HepG2 (cell line): ENCODE data around the gene SNAPIN. TPM values are rescaled to one million over a fixed set of nuclear protein-coding genes. Genes with fewer than 3 reads are reported as not detected.
A peak's percentile ranks its signal among the peaks of the same experiment; 100 is the strongest.

ENCODE experiments used
- ATAC-seq: fragments of 200-7000 bp; cut with Tn5 transposase; 3 replicates; pipeline ENCODE4 v1.9.1; 2020; ENCODE audit warnings: mild to moderate bottlenecking, moderate library complexity
- BruUV-seq: library from RNA; stranded (reverse); fragments of 400-500 nt; replicated peaks from 2 replicates; lab custom pipeline; 2021; lab: Mats Ljungman, UMichigan
- CTCF ChIA-PET: fragments of 300-600 bp; formaldehyde crosslinking; extraction: SDS; loops from one replicate; lab custom pipeline; 2021; ENCODE audit warnings: low total read pairs, inconsistent platforms, low intra/inter-chr PET ratio; lab: Yijun Ruan, JAX
- POLR2A ChIA-PET: fragments of 350-600 bp; sonication (Branson Sonifier 250); formaldehyde crosslinking; loops from one replicate; lab custom pipeline; 2020; ENCODE audit warnings: antibody characterized with exemption, inconsistent platforms; lab: Yijun Ruan, JAX
- DNase-seq: peaks from one replicate; pipeline ENCODE4 v3.0.0-alpha.2; 2015; ENCODE audit warnings: low spot score
- FAIRE-seq: peaks from 3 replicates; lab custom pipeline; 2011; peaks lifted over from hg19 to GRCh38; lab: Jason Lieb, UNC
- H2AFZ ChIP-seq: one replicate; pipeline ENCODE4 v1.6.1; 2011; ENCODE audit warnings: low read length, inconsistent platforms
- H3K27ac ChIP-seq: fragments of 300-600 bp; 3 replicates; pipeline ENCODE4 v1.8.0; 2011; ENCODE audit warnings: mixed run types, mild to moderate bottlenecking, mixed read lengths, low read length, inconsistent platforms; ENCODE audit not compliant: insufficient read depth; ENCODE audit errors: extremely low read length
- H3K27me3 ChIP-seq, 2 experiments: fragments of 200-600 bp in 1 of 2; 2 replicates in 1 of 2; 3 replicates in 1 of 2; pipeline versions ENCODE4 v1.6.0 to v1.8.0; 2011; ENCODE audit warnings: low read length in 2 of 2, mild to moderate bottlenecking in 2 of 2, moderate library complexity in 2 of 2, inconsistent platforms in 1 of 2; ENCODE audit not compliant: insufficient read depth in 2 of 2, control insufficient read depth in 1 of 2
- H3K36me3 ChIP-seq, 2 experiments: fragments of 200-600 bp in 1 of 2; replicated peaks in 1 of 2; 2 replicates in 1 of 2; 3 replicates in 1 of 2; pipeline versions ENCODE4 v1.5.1 to v1.8.0; 2011; ENCODE audit warnings: low read length in 2 of 2, inconsistent platforms in 1 of 2; ENCODE audit not compliant: insufficient read depth in 2 of 2, control insufficient read depth in 1 of 2
- H3K4me1 ChIP-seq: 2 replicates; pipeline ENCODE4 v1.5.1; 2012; ENCODE audit warnings: low read length, inconsistent platforms; ENCODE audit not compliant: insufficient read depth
- H3K4me2 ChIP-seq: 2 replicates; pipeline ENCODE4 v1.6.0; 2011; ENCODE audit warnings: low read depth, low read length, inconsistent platforms
- H3K4me3 ChIP-seq, 3 experiments: fragments of 200-600 bp in 1 of 3; sonication (generic), shearing (Covaris generic) in 1 of 3; replicated peaks in 1 of 3; 2 replicates each; pipeline ENCODE4 v1.5.1; 2011 to 2016; ENCODE audit warnings: low read length in 3 of 3, inconsistent platforms in 2 of 3, low read depth in 2 of 3, mild to moderate bottlenecking in 2 of 3, control low read depth in 1 of 3, mixed read lengths in 1 of 3; ENCODE audit not compliant: insufficient read depth in 1 of 3
- H3K79me2 ChIP-seq: one replicate; pipeline ENCODE4 v1.6.1; 2011; ENCODE audit warnings: low read length, inconsistent platforms; ENCODE audit not compliant: insufficient read depth
- H3K9ac ChIP-seq: 2 replicates; pipeline ENCODE4 v1.6.0; 2011; ENCODE audit warnings: mild to moderate bottlenecking, low read depth, low read length, inconsistent platforms; ENCODE audit not compliant: insufficient read depth
- H3K9me3 ChIP-seq: 2 replicates; pipeline ENCODE4 v1.5.1; 2012; ENCODE audit warnings: mild to moderate bottlenecking, low read length
- H4K20me1 ChIP-seq: 2 replicates; pipeline ENCODE4 v1.6.0; 2011; ENCODE audit warnings: inconsistent platforms, mild to moderate bottlenecking, low read length, moderate library complexity; ENCODE audit not compliant: insufficient read depth
- REPIN1 ChIP-seq: sonication (generic); formaldehyde crosslinking; IDR thresholded peaks from 2 replicates; pipeline ENCODE4 v1.8.0; 2022; ENCODE audit warnings: missing genetic modification reagents, low read depth, mild to moderate bottlenecking, borderline replicate concordance
- SAP130 ChIP-seq: IDR thresholded peaks from 2 replicates; pipeline ENCODE4 v1.6.1; 2016; ENCODE audit warnings: low read depth
- ZNF121 ChIP-seq: sonication (generic); formaldehyde crosslinking; IDR thresholded peaks from 2 replicates; pipeline ENCODE4 v1.5.0; 2020; ENCODE audit warnings: mild to moderate bottlenecking, missing genetic modification reagents
- ZNF713 ChIP-seq: sonication (generic); formaldehyde crosslinking; IDR thresholded peaks from 2 replicates; pipeline ENCODE4 v1.4.0; 2020; ENCODE audit warnings: mild to moderate bottlenecking, missing genetic modification reagents
- ZNF816 ChIP-seq: sonication (generic); formaldehyde crosslinking; IDR thresholded peaks from 2 replicates; pipeline ENCODE4 v1.8.0; 2022; ENCODE audit warnings: missing genetic modification reagents, mild to moderate bottlenecking, borderline replicate concordance
- ZSCAN12 ChIP-seq: sonication (generic); formaldehyde crosslinking; IDR thresholded peaks from 2 replicates; pipeline ENCODE4 v1.9.0; 2021; ENCODE audit warnings: mild to moderate bottlenecking, missing genetic modification reagents
- ZSCAN29 ChIP-seq: sonication (generic); formaldehyde crosslinking; conservative IDR thresholded peaks from 2 replicates; pipeline ENCODE4 v1.4.0; 2020; ENCODE audit warnings: mild to moderate bottlenecking, missing genetic modification reagents
- WGBS: methylation state at CpG from one replicate; pipeline ENCODE4 v1.1.6; 2017; ENCODE audit warnings: low lambda C conversion rate; 5-methylcytosine and 5-hydroxymethylcytosine counted together
- in situ Hi-C: cut with HindIII; loops from 2 replicates; pipeline ENCODE4 v1.10.0; 2017; ENCODE audit warnings: low pct_unique_long_range_greater_than_20kb; ENCODE audit not compliant: extremely low pct_ligation_motif_present
- intact Hi-C: fragments of 100-400 bp; cut with micrococcal nuclease; formaldehyde crosslinking; loops from one replicate; pipeline ENCODE4 v1.10.0; 2022; ENCODE audit not compliant: unreplicated experiment
- polyA plus RNA-seq, 8 experiments: library from polyadenylated mRNA; depleted of rRNA in 3 of 8; stranded (reverse) in 7 of 8; unstranded in 1 of 8; fragments of >200 nt; fragmentation: Illumina TruSeq in 4 of 8; extraction: Trizol in 4 of 8; gene quantifications; 2 replicates each; pipeline versions ENCODE4 v1.2.1 to v1.2.3, GENCODE V29; 2011 to 2016; ENCODE audit warnings: low read depth in 4 of 8, missing spikeins in 1 of 8, mixed read lengths in 1 of 8; ENCODE audit not compliant: insufficient read depth in 1 of 8
- total RNA-seq, 5 experiments: library from RNA; depleted of rRNA; stranded (reverse); fragments of >200 nt; fragmentation: Illumina TruSeq; extraction: Trizol; gene quantifications; 2 replicates each; pipeline ENCODE4 v1.2.3, GENCODE V29; 2016; ENCODE audit warnings: low read depth in 1 of 5
- TF ChIP-seq, protein P1 (sequence below): IDR thresholded peaks from 2 replicates; pipeline ENCODE4 v1.6.1; 2016; ENCODE audit warnings: mild to moderate bottlenecking
- TF ChIP-seq, protein P2 (sequence below): sonication (generic); formaldehyde crosslinking; IDR thresholded peaks from 2 replicates; pipeline ENCODE4 v1.5.0; 2020; ENCODE audit warnings: missing genetic modification reagents, mild to moderate bottlenecking, borderline replicate concordance
- TF ChIP-seq, protein P3 (sequence below): sonication (generic); formaldehyde crosslinking; IDR thresholded peaks from 2 replicates; pipeline ENCODE4 v1.4.0; 2020; ENCODE audit warnings: mild to moderate bottlenecking, missing genetic modification reagents
- TF ChIP-seq, protein P4 (sequence below): sonication (generic); formaldehyde crosslinking; IDR thresholded peaks from 2 replicates; pipeline ENCODE4 v1.4.0; 2020; ENCODE audit warnings: mild to moderate bottlenecking, missing genetic modification reagents
- TF ChIP-seq, protein P5 (sequence below): IDR thresholded peaks from 2 replicates; pipeline ENCODE4 v1.4.0; 2020; ENCODE audit warnings: mild to moderate bottlenecking, missing genetic modification reagents

The SNAPIN gene
- total and polyA plus RNA-seq, 2 of the 13 experiments (the other 11 are each of a cell fraction or from before 2014, with no cell fraction given) = 23.9 to 25.7 TPM

DNA sequence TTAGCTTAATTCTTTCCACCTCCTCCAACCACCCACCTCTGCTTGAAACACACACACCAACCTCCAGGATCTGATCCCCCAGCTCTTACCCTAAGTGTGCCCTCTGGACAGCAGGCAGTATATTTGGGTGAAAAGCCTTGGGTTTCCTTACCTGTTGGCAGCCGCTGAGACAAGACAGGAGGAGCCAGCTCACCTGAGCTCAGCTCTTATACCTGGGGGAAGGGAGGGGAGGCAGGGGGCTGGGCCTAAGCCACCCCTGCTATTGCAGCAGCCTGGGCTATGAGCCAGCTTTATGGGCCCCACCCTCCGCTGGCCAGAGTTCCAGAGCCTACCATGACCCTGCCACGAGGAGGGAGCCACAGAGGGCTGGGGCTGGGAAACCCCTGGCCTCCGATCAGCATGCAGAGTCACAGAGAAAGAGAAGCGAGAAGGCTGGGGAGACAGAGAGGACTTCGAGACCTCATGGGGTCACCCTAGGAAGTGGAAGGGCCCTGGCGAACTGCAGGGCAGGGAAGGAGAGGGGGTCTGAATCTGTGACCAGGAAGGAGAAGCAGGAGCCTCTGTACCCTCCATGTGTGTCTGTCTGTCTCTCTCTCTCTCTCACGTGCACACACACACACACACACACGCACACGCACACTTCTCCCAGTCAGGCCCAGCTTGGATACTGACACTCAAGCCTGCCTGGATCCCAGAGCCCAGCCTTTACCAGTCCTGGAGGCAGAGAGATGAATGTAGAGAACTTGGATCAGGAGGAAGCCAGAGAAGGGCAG, 42.2 kb upstream of the SNAPIN start, which contains the start of gene S100A14:
Gene S100A14 (minus strand): TSS at position 182 of the 773 bp plus-strand sequence. CDS start 467 bp downstream, outside the sequence.
- Histone ChIP-seq H3K27me3 (no peaks in the 10 kb centered on the region), H4K20me1 (no peaks in the 10 kb centered on the region), H3K4me3 (peak within 1 kb of the TSS in 1 of 3 experiments; percentile 14; a peak in 1 of 6 replicates), H3K27ac (no peak within 1 kb of the TSS), H3K4me1 (peaks cover 56% of the 10 kb centered on the region), H3K9me3 (no peaks in the 10 kb centered on the region), H3K9ac (peak within 1 kb of the TSS; percentile 40; the same call in 1 of the 2 replicates), H3K79me2 (peaks cover 6% of the 10 kb centered on the region), H3K36me3 (peaks cover 0 to 1% of the 10 kb centered on the region in 2 experiments; a peak in 1 of 5 replicates), H3K4me2 (peak within 1 kb of the TSS; percentile 41), H2AFZ (no peak within 1 kb of the TSS)
- ATAC-seq (peak; percentile 49), DNase-seq (no peak), FAIRE-seq (no peak)
- WGBS = 55% methylated on average over 9 of the region's 10 CpGs
- CTCF ChIA-PET = no interaction called here
- BruUV-seq = no TSS peak
- POLR2A ChIA-PET = interaction anchor here (0.5 to 12.2 kb wide), 8 partner anchors 8 to 362 kb away, joined by 3 to 390 read pairs (median 4); partner anchors contain the start of genes CHTOP, JTB, S100A1 and S100A13
- in situ Hi-C loops (no loop called here), intact Hi-C loops (no loop called here)
- TF ChIP-seq, protein P1, sequence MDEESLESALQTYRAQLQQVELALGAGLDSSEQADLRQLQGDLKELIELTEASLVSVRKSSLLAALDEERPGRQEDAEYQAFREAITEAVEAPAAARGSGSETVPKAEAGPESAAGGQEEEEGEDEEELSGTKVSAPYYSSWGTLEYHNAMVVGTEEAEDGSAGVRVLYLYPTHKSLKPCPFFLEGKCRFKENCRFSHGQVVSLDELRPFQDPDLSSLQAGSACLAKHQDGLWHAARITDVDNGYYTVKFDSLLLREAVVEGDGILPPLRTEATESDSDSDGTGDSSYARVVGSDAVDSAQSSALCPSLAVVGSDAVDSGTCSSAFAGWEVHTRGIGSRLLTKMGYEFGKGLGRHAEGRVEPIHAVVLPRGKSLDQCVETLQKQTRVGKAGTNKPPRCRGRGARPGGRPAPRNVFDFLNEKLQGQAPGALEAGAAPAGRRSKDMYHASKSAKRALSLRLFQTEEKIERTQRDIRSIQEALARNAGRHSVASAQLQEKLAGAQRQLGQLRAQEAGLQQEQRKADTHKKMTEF = no peak
- TF ChIP-seq ZSCAN29 (0 out of 2 replicates have a peak, but pooled peaks have one; percentile 26), ZNF713 (CRISPR knock-in tag) (no peak), REPIN1 (CRISPR knock-in tag) (peak; percentile 47; the same call in 1 of the 2 replicates), ZNF121 (CRISPR knock-in tag) (0 out of 2 replicates have a peak, but pooled peaks have one; percentile 21), ZNF816 (CRISPR knock-in tag) (no peak), SAP130 (peak; percentile 32; the same call in 1 of the 2 replicates), ZSCAN12 (no peak)
- TF ChIP-seq, protein P2, sequence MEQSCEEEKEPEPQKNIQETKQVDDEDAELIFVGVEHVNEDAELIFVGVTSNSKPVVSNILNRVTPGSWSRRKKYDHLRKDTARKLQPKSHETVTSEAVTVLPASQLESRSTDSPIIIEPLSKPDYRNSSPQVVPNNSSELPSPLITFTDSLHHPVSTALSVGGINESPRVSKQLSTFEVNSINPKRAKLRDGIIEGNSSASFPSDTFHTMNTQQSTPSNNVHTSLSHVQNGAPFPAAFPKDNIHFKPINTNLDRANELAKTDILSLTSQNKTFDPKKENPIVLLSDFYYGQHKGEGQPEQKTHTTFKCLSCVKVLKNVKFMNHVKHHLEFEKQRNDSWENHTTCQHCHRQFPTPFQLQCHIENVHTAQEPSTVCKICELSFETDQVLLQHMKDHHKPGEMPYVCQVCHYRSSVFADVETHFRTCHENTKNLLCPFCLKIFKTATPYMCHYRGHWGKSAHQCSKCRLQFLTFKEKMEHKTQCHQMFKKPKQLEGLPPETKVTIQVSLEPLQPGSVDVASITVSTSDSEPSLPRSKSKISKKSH (CRISPR knock-in tag) = peak; percentile 56; the same call in 1 of the 2 replicates
- TF ChIP-seq, protein P3, sequence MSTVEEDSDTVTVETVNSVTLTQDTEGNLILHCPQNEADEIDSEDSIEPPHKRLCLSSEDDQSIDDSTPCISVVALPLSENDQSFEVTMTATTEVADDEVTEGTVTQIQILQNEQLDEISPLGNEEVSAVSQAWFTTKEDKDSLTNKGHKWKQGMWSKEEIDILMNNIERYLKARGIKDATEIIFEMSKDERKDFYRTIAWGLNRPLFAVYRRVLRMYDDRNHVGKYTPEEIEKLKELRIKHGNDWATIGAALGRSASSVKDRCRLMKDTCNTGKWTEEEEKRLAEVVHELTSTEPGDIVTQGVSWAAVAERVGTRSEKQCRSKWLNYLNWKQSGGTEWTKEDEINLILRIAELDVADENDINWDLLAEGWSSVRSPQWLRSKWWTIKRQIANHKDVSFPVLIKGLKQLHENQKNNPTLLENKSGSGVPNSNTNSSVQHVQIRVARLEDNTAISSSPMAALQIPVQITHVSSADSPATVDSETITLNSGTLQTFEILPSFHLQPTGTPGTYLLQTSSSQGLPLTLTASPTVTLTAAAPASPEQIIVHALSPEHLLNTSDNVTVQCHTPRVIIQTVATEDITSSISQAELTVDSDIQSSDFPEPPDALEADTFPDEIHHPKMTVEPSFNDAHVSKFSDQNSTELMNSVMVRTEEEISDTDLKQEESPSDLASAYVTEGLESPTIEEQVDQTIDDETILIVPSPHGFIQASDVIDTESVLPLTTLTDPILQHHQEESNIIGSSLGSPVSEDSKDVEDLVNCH (CRISPR knock-in tag) = no peak
- TF ChIP-seq, protein P4, sequence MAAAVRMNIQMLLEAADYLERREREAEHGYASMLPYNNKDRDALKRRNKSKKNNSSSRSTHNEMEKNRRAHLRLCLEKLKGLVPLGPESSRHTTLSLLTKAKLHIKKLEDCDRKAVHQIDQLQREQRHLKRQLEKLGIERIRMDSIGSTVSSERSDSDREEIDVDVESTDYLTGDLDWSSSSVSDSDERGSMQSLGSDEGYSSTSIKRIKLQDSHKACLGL (CRISPR knock-in tag) = peak; percentile 29; the same call in 1 of the 2 replicates
- TF ChIP-seq, protein P5, sequence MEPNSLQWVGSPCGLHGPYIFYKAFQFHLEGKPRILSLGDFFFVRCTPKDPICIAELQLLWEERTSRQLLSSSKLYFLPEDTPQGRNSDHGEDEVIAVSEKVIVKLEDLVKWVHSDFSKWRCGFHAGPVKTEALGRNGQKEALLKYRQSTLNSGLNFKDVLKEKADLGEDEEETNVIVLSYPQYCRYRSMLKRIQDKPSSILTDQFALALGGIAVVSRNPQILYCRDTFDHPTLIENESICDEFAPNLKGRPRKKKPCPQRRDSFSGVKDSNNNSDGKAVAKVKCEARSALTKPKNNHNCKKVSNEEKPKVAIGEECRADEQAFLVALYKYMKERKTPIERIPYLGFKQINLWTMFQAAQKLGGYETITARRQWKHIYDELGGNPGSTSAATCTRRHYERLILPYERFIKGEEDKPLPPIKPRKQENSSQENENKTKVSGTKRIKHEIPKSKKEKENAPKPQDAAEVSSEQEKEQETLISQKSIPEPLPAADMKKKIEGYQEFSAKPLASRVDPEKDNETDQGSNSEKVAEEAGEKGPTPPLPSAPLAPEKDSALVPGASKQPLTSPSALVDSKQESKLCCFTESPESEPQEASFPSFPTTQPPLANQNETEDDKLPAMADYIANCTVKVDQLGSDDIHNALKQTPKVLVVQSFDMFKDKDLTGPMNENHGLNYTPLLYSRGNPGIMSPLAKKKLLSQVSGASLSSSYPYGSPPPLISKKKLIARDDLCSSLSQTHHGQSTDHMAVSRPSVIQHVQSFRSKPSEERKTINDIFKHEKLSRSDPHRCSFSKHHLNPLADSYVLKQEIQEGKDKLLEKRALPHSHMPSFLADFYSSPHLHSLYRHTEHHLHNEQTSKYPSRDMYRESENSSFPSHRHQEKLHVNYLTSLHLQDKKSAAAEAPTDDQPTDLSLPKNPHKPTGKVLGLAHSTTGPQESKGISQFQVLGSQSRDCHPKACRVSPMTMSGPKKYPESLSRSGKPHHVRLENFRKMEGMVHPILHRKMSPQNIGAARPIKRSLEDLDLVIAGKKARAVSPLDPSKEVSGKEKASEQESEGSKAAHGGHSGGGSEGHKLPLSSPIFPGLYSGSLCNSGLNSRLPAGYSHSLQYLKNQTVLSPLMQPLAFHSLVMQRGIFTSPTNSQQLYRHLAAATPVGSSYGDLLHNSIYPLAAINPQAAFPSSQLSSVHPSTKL (CRISPR knock-in tag) = no peak
